ENCODE data around the gene SOAT1.

DNA sequence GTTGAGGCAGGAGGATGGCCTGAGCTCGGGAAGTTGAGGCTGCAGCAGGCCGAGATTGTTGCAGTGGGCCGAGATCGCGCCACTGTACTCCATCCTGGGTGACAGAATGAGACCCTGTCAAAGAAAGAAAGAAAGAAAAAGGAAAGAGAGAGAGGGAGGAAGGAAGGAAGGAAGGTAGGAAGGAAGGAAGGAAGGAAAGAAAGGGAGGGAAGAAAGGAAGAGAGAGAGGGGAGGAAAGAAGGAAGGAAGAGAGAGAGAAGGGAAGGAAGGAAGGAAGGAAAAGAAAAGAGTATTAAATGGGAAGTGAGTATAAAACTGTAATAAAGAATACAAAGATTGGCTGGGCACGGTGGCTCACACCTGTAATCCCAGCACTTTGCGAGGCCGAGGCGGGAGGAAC lies 45.7 kb upstream of the SOAT1 start:
- TF ChIP-seq, protein P1, sequence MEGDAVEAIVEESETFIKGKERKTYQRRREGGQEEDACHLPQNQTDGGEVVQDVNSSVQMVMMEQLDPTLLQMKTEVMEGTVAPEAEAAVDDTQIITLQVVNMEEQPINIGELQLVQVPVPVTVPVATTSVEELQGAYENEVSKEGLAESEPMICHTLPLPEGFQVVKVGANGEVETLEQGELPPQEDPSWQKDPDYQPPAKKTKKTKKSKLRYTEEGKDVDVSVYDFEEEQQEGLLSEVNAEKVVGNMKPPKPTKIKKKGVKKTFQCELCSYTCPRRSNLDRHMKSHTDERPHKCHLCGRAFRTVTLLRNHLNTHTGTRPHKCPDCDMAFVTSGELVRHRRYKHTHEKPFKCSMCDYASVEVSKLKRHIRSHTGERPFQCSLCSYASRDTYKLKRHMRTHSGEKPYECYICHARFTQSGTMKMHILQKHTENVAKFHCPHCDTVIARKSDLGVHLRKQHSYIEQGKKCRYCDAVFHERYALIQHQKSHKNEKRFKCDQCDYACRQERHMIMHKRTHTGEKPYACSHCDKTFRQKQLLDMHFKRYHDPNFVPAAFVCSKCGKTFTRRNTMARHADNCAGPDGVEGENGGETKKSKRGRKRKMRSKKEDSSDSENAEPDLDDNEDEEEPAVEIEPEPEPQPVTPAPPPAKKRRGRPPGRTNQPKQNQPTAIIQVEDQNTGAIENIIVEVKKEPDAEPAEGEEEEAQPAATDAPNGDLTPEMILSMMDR (IDR thresholded peaks at IDR 0.05; ENCODE audit: low read depth, low read length, poor library complexity, severe bottlenecking): no peak
- no peak for TF ChIP-seq EZH2phosphoT487 (IDR thresholded peaks at IDR 0.05; ENCODE audit: borderline replicate concordance, low read length)
